Ectodermal cell (in vitro differentiated cells): ENCODE data around the gene SSX2IP. TPM values are rescaled to one million over a fixed set of nuclear protein-coding genes. Genes with fewer than 3 reads are reported as not detected.
"Not testable (repeated sequence)": the region's sequence is repeated elsewhere in the genome, so short reads cannot be mapped to it uniquely, and the experiment has no call there.

Experiments
- H3K27ac ChIP-seq: 2 replicates; pipeline ENCODE4 v1.7.0; 2013; ENCODE audit warnings: mild to moderate bottlenecking, low read depth, low read length; ENCODE audit not compliant: insufficient read depth, poor library complexity, severe bottlenecking
- H3K27me3 ChIP-seq: 2 replicates; pipeline ENCODE4 v1.7.0; 2013; ENCODE audit warnings: mild to moderate bottlenecking, low read length; ENCODE audit not compliant: insufficient read depth, control insufficient read depth, poor library complexity, severe bottlenecking
- H3K36me3 ChIP-seq: one replicate; pipeline ENCODE4 v1.7.0; 2013; ENCODE audit warnings: low read length; ENCODE audit not compliant: control insufficient read depth, insufficient read depth
- H3K4me1 ChIP-seq: one replicate; pipeline ENCODE4 v1.7.0; 2013; ENCODE audit warnings: low read length; ENCODE audit not compliant: control insufficient read depth, insufficient read depth
- H3K4me3 ChIP-seq: 2 replicates; pipeline ENCODE4 v1.7.0; 2013; ENCODE audit warnings: low read depth, low read length, control low read depth; ENCODE audit not compliant: insufficient read depth
- H3K9me3 ChIP-seq: 2 replicates; pipeline ENCODE4 v1.7.0; 2013; ENCODE audit warnings: mild to moderate bottlenecking, low read length, moderate library complexity; ENCODE audit not compliant: control insufficient read depth
- WGBS, 2 experiments: methylation state at CpG; one replicate each; pipeline ENCODE4 v1.1.7; 2013; ENCODE audit warnings: missing lambda C conversion rate in 2 of 2; 5-methylcytosine and 5-hydroxymethylcytosine counted together
- polyA plus RNA-seq, 4 experiments: library from polyadenylated mRNA; stranded (reverse); fragments of 50-300 nt; gene quantifications; one replicate each; pipeline ENCODE4 v1.2.3, GENCODE V29; 2013

SSX2IP gene, protein sequence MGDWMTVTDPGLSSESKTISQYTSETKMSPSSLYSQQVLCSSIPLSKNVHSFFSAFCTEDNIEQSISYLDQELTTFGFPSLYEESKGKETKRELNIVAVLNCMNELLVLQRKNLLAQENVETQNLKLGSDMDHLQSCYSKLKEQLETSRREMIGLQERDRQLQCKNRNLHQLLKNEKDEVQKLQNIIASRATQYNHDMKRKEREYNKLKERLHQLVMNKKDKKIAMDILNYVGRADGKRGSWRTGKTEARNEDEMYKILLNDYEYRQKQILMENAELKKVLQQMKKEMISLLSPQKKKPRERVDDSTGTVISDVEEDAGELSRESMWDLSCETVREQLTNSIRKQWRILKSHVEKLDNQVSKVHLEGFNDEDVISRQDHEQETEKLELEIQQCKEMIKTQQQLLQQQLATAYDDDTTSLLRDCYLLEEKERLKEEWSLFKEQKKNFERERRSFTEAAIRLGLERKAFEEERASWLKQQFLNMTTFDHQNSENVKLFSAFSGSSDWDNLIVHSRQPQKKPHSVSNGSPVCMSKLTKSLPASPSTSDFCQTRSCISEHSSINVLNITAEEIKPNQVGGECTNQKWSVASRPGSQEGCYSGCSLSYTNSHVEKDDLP
- 24.6 TPM for polyA plus RNA-seq (2013, experiment 1 of 4)
- polyA plus RNA-seq (2013, experiment 2 of 4): 26.2 TPM
- 19.3 TPM for polyA plus RNA-seq (2013, experiment 3 of 4)
- 22.4 TPM for polyA plus RNA-seq (2013, experiment 4 of 4)

DNA sequence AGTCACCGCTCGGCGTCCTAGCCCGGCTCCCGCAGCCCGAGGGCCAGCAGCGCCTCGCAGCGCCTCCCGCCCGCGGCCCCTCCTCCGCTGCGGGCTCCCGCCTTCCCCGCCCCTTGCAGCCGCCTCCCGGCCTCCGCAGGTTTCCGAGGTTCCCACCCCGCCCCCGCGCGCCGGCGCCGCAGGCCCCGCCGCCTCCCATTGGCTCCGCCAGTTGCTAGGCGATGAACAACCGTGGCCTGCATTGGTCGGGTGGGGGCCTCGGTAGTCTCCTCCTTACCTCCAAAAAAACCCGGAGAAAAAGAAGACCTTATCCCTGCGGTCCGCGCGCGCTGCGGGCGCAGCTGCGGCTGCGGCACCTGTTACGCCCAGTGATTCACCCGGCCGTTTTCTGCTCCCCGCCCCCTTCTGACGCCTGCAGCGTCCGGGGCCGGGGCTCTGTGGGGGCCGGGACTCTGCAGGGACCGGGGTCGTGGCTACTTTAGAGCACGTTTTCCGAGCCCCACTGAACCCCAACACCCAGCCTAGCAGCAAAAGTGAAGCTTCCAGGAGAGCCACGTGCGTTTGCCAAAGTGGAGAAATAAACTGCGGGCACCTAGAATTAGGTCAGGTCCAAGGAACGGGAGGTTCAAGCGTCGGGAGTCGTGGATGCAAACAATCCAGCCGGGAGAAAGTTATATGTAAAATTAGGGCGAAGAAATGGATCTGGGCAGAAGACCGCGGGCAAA lies at the start of gene SSX2IP:
Gene SSX2IP, minus strand, starts transcription at position 65 of the 725 bp plus-strand sequence. CDS start 19,242 bp downstream, outside the sequence.
- peak within 1 kb of the TSS; percentile 54 for H3K4me3 ChIP-seq
- H3K27ac ChIP-seq: peak within 1 kb of the TSS; percentile 90
- no peaks in the 10 kb centered on the region for H3K9me3 ChIP-seq
- no peaks in the 10 kb centered on the region for H3K36me3 ChIP-seq
- no peaks in the 10 kb centered on the region for H3K27me3 ChIP-seq
- H3K4me1 ChIP-seq: peaks cover 6% of the 10 kb centered on the region
- WGBS, 2 experiments: 0 to 1% methylated on average over 68 of the region's 68 CpGs

GRCh38 chr1:84738237-84738636 lies 48.0 kb upstream of the SSX2IP start:
- 95% methylated on average over 13 of the region's 13 CpGs for WGBS, 2 experiments
- H3K36me3 ChIP-seq: no peaks in the 10 kb centered on the region

GRCh38 chr1:84737590-84737989 lies 47.3 kb upstream of the SSX2IP start:
- Histone ChIP-seq H3K4me3 (no peak overlapping the region), H3K27me3 (no peaks in the 10 kb centered on the region), H3K9me3 (no peaks in the 10 kb centered on the region), H3K36me3 (no peaks in the 10 kb centered on the region), H3K4me1 (no peaks in the 10 kb centered on the region), H3K27ac (no peak overlapping the region)
- WGBS, 2 experiments: 98% methylated on average over 4 of the region's 4 CpGs; no CpG with 5 or more reads in 1 of the 2 experiments

More at GRCh38 chr1:84738237-84738636, 48.0 kb upstream of the SSX2IP start:
- Histone ChIP-seq H3K27ac (no peak overlapping the region), H3K9me3 (no peaks in the 10 kb centered on the region), H3K27me3 (no peaks in the 10 kb centered on the region), H3K4me3 (no peak overlapping the region), H3K4me1 (no peaks in the 10 kb centered on the region)

DNA sequence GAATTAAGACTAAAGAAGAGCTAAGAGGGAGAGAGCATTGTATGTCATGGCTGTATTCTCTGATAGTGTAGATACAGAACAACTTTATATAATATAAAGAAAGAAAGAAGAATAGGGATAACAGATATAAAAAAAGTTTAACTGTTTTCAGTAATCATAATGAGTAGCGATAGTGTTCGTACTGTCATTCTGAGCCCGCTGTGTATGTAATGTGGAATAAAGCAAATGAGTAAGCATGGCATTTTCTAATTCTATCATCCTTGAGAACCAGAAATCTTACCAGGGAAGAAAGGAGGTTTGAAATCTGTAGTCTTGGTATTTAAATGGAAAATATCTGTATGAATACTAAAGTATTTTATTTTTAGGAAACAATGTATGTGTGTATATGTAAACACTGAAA lies 46.7 kb upstream of the SSX2IP start:
- H3K9me3 ChIP-seq: no peaks in the 10 kb centered on the region
- H3K27me3 ChIP-seq: no peaks in the 10 kb centered on the region
- WGBS, 2 experiments: 96 to 100% methylated on average over 3 of the region's 3 CpGs
- no peak overlapping the region for H3K27ac ChIP-seq
- no peaks in the 10 kb centered on the region for H3K36me3 ChIP-seq
- no peaks in the 10 kb centered on the region for H3K4me1 ChIP-seq
- no peak overlapping the region for H3K4me3 ChIP-seq

- Histone ChIP-seq H3K9me3 (no peaks in the 10 kb centered on the region), H3K27me3 (no peaks in the 10 kb centered on the region), H3K4me3 (no peak overlapping the region), H3K36me3 (no peaks in the 10 kb centered on the region), H3K4me1 (no peaks in the 10 kb centered on the region), H3K27ac (no peak overlapping the region)
These were observed 46.2 kb upstream of the SSX2IP start for GRCh38 chr1:84736445-84736844.

- H3K27me3 ChIP-seq: no peaks in the 10 kb centered on the region
- H3K4me1 ChIP-seq: no peaks in the 10 kb centered on the region
- no peaks in the 10 kb centered on the region for H3K36me3 ChIP-seq
- no peaks in the 10 kb centered on the region for H3K9me3 ChIP-seq
- H3K27ac ChIP-seq: no peak overlapping the region
- H3K4me3 ChIP-seq: no peak overlapping the region
- whole genome bisulfite sequencing, 2 experiments: 82 to 86% methylated on average over 1 of the region's 1 CpG
These were observed 45.2 kb upstream of the SSX2IP start for GRCh38 chr1:84735483-84735882.

- H3K4me3 ChIP-seq: no peak overlapping the region
- H3K27ac ChIP-seq: no peak overlapping the region
- H3K9me3 ChIP-seq: no peaks in the 10 kb centered on the region
- H3K4me1 ChIP-seq: no peaks in the 10 kb centered on the region
- no peaks in the 10 kb centered on the region for H3K27me3 ChIP-seq
- H3K36me3 ChIP-seq: no peaks in the 10 kb centered on the region
- 50% methylated on average over 2 of the region's 2 CpGs; no CpG with 5 or more reads in 1 of the 2 experiments for WGBS, 2 experiments
These were observed 42.3 kb upstream of the SSX2IP start for GRCh38 chr1:84732520-84732919.

- H3K9me3 ChIP-seq: no peaks in the 10 kb centered on the region
- H3K4me3 ChIP-seq: no peak overlapping the region
- no peaks in the 10 kb centered on the region for H3K4me1 ChIP-seq
- H3K27me3 ChIP-seq: no peaks in the 10 kb centered on the region
- H3K27ac ChIP-seq: no peak overlapping the region
- no peaks in the 10 kb centered on the region for H3K36me3 ChIP-seq
These were observed 41.3 kb upstream of the SSX2IP start for GRCh38 chr1:84731519-84731918.

DNA sequence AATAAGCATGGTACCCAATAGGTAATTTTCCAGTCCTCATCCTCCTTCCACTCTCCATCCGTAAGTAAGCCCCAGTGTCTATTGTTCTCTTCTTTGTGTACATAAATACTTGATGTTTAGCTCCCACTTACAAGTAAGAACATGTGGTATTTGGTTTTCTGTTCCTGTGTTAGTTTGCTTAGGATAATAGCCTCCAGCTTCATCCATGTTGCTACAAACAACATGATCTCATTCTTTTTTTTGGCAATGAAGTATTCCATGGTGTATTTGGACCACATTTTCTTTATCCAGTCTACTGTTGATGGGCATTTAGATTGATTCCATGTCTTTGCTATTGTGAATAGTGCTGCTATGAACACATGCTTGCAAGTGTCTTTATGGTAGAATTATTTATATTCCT lies 37.5 kb upstream of the SSX2IP start:
- not testable (repeated sequence) for H3K4me3 ChIP-seq, H3K27me3 ChIP-seq, H3K9me3 ChIP-seq, H3K36me3 ChIP-seq, H3K4me1 ChIP-seq, H3K27ac ChIP-seq
- WGBS, 2 experiments: 80% methylated on average over 1 of the region's 1 CpG; no CpG with 5 or more reads in 1 of the 2 experiments
